ENCODE measurements around the gene POM121L2. TPM values are rescaled to one million over a fixed set of nuclear protein-coding genes. Genes with fewer than 3 reads are reported as not detected.

POM121L2 gene
- total and polyA plus RNA-seq, 2 of the 13 experiments (the other 11 are each of a cell fraction or from before 2014, with no cell fraction given) = not detected

GRCh38 chr6:27281569-27281968, 30.5 kb downstream of the POM121L2 start:
- no peaks in the 10 kb centered on the region for H4K20me1 ChIP-seq (ENCODE audit: insufficient read depth, low read length)
- H3K27me3 ChIP-seq (ENCODE audit: control insufficient read depth in 1 of 2, insufficient read depth in 2 of 2, low read length in 2 of 2) = peaks cover 1 to 30% of the 10 kb centered on the region in 2 experiments; a peak in 3 of 5 replicates
- in situ Hi-C loops (cut with HindIII; ENCODE audit: extremely low pct_ligation_motif_present, low pct_unique_long_range_greater_than_20kb) = no loop called here
- no peak for FAIRE-seq
- intact Hi-C loops (cut with micrococcal nuclease; ENCODE audit: unreplicated experiment) = no loop called here
- no peak overlapping the region for H2AFZ ChIP-seq (ENCODE audit: low read length)
- no peak overlapping the region for H3K9ac ChIP-seq (ENCODE audit: insufficient read depth, low read depth, low read length)
- H3K4me1 ChIP-seq (ENCODE audit: insufficient read depth, low read length) = peaks cover 20% of the 10 kb centered on the region
- no peak for DNase-seq (ENCODE audit: low spot score)
- H3K4me2 ChIP-seq (ENCODE audit: low read depth, low read length) = peak overlapping the region; percentile 90
- no peaks in the 10 kb centered on the region for H3K79me2 ChIP-seq (ENCODE audit: insufficient read depth, low read length)
- ChIA-PET CTCF (ENCODE audit: low intra/inter-chr PET ratio, low total read pairs) (no interaction called here), POLR2A (no interaction called here)
- H3K27ac ChIP-seq (ENCODE audit: extremely low read length, insufficient read depth, low read length) = no peak overlapping the region
- 5% methylated on average over 1 of the region's 1 CpG for WGBS (ENCODE audit: low lambda C conversion rate)
- no TSS peak for BruUV-seq (replicated peaks)
- no peaks in the 10 kb centered on the region for H3K36me3 ChIP-seq (replicated peaks in 1 of 2; ENCODE audit: control insufficient read depth in 1 of 2, insufficient read depth in 2 of 2, low read length in 2 of 2)
- H3K4me3 ChIP-seq (replicated peaks in 1 of 3; ENCODE audit: insufficient read depth in 1 of 3, low read depth in 2 of 3, low read length in 3 of 3) = peak overlapping the region in 1 of 3 experiments; percentile 71; a peak in 1 of 6 replicates
- no peaks in the 10 kb centered on the region for H3K9me3 ChIP-seq (ENCODE audit: low read length)
- no peak for ATAC-seq
- no peak for TF ChIP-seq ATM (IDR thresholded peaks at IDR 0.05; ENCODE audit: borderline replicate concordance)
- no peak for TF ChIP-seq CSRNP1 (CRISPR knock-in tag; IDR thresholded peaks at IDR 0.05)
- TF ChIP-seq RERE (CRISPR knock-in tag; IDR thresholded peaks at IDR 0.05; ENCODE audit: low read depth) = no peak
- TF ChIP-seq TBX2 (CRISPR knock-in tag; IDR thresholded peaks at IDR 0.05; ENCODE audit: borderline replicate concordance) = no peak
- no peak for TF ChIP-seq THRA (CRISPR knock-in tag; IDR thresholded peaks at IDR 0.05; ENCODE audit: borderline replicate concordance)
- TF ChIP-seq NFYC (CRISPR knock-in tag; IDR thresholded peaks at IDR 0.05) = no peak
- no peak for TF ChIP-seq ZBTB39 (CRISPR knock-in tag; IDR thresholded peaks at IDR 0.05)
- no peak for TF ChIP-seq KMT2B (CRISPR knock-in tag; IDR thresholded peaks at IDR 0.05)
- no peak for TF ChIP-seq ZNF841 (CRISPR knock-in tag; IDR thresholded peaks at IDR 0.05; ENCODE audit: borderline replicate concordance)
- no peak for TF ChIP-seq ZNF512B (CRISPR knock-in tag; IDR thresholded peaks at IDR 0.05; ENCODE audit: borderline replicate concordance)
- TF ChIP-seq SRSF1 (optimal IDR thresholded peaks at IDR 0.05; ENCODE audit: low read depth, low read length) = no peak

All from HepG2 (cell line).